K562 (cell line): ENCODE measurements around the gene DCAF11. TPM values are rescaled to one million over a fixed set of nuclear protein-coding genes. Genes with fewer than 3 reads are reported as not detected.

Experiments used
- ATF1 ChIP-seq, 2 experiments: fragments of 450-650 bp in 1 of 2; IDR thresholded peaks; 2 replicates each; pipeline ENCODE4 v1.6.1; 2016; ENCODE audit warnings: missing compliant biosample characterization in 1 of 2, missing genetic modification characterization in 1 of 2
- CTBP1 ChIP-seq: fragments of 450-650 bp; IDR thresholded peaks from 2 replicates; pipeline ENCODE4 v1.6.1; 2016; ENCODE audit warnings: borderline replicate concordance
- EHMT2 ChIP-seq: fragments of 450-650 bp; IDR thresholded peaks from 2 replicates; pipeline ENCODE4 v1.6.1; 2018; ENCODE audit warnings: antibody characterized with exemption
- EP300 ChIP-seq: IDR thresholded peaks from 2 replicates; pipeline ENCODE4 v1.6.1; 2012; ENCODE audit warnings: low read length, improper control_type of control experiment
- JUND ChIP-seq, 2 experiments: IDR thresholded peaks; 2 replicates in 1 of 2; 3 replicates in 1 of 2; pipeline ENCODE4 v1.6.1; 2011; ENCODE audit warnings: borderline replicate concordance in 2 of 2, low read depth in 2 of 2, low read length in 2 of 2, improper control_type of control experiment in 1 of 2, missing biosample characterization in 1 of 2, missing genetic modification characterization in 1 of 2, missing genetic modification reagents in 1 of 2
- MIER1 ChIP-seq: fragments of 450-650 bp; IDR thresholded peaks from 2 replicates; pipeline ENCODE4 v1.6.1; 2016; ENCODE audit warnings: antibody characterized with exemption, mild to moderate bottlenecking, low read depth
- PTBP1 ChIP-seq: fragments of 200-400 bp; formaldehyde crosslinking; IDR thresholded peaks from 2 replicates; pipeline ENCODE4 v1.6.1; 2017; ENCODE audit warnings: low read depth, low read length
- RB1 ChIP-seq: fragments of 450-650 bp; IDR thresholded peaks from 2 replicates; pipeline ENCODE4 v1.6.1; 2017; ENCODE audit warnings: low read depth, mild to moderate bottlenecking
- SREBF1 ChIP-seq: fragments of 150-350 bp; IDR thresholded peaks from 2 replicates; pipeline ENCODE4 v1.6.1; 2014; ENCODE audit warnings: antibody characterized with exemption, low read depth, low read length, borderline replicate concordance
- ZBTB17 ChIP-seq: fragments of 450-650 bp; formaldehyde crosslinking; IDR thresholded peaks from 2 replicates; pipeline ENCODE4 v1.4.0; 2020; ENCODE audit warnings: mild to moderate bottlenecking
- ZNF274 ChIP-seq: IDR thresholded peaks from 2 replicates; pipeline ENCODE4 v1.6.1; 2011; ENCODE audit warnings: low read depth, mild to moderate bottlenecking, low read length, moderate library complexity, borderline replicate concordance
- polyA plus RNA-seq, 8 experiments: library from polyadenylated mRNA; depleted of rRNA in 4 of 8; stranded (reverse) in 5 of 8; unstranded in 3 of 8; fragments of >200 nt; fragmentation: Nextera tagmentation in 2 of 8; fragmentation: Illumina TruSeq in 1 of 8; extraction: Ambion mirVana in 2 of 8; extraction: Trizol in 1 of 8; gene quantifications; 2 replicates each; pipeline versions ENCODE4 v1.2.1 to v1.2.3, GENCODE V29; 2011 to 2014; ENCODE audit warnings: inconsistent platforms in 1 of 8, missing spikeins in 1 of 8
- total RNA-seq, 7 experiments: library from RNA; depleted of rRNA in 6 of 7; stranded (reverse); fragments of >200 nt in 6 of 7; fragmentation: Illumina TruSeq in 2 of 7; extraction: Trizol in 2 of 7; gene quantifications; 2 replicates each; pipeline versions ENCODE4 v1.2.1 to v1.2.3, GENCODE V29; 2011 to 2021; ENCODE audit warnings: low replicate concordance in 1 of 7
- TF ChIP-seq, protein P1 (sequence below): IDR thresholded peaks from 2 replicates; pipeline ENCODE4 v1.6.1; 2016; ENCODE audit warnings: missing genetic modification characterization, missing compliant biosample characterization
- TF ChIP-seq, protein P2 (sequence below): fragments of 200-600 bp; sonication (generic); IDR thresholded peaks from one replicate; pipeline ENCODE4 v1.6.1; 2012; ENCODE audit warnings: mild to moderate bottlenecking, low read depth, low read length, inconsistent platforms

The DCAF11 gene
- total and polyA plus RNA-seq, 9 of the 15 experiments (the other 6 are each of a cell fraction or from before 2014, with no cell fraction given): 8.5 to 46.2 (median 36.4) TPM

DNA sequence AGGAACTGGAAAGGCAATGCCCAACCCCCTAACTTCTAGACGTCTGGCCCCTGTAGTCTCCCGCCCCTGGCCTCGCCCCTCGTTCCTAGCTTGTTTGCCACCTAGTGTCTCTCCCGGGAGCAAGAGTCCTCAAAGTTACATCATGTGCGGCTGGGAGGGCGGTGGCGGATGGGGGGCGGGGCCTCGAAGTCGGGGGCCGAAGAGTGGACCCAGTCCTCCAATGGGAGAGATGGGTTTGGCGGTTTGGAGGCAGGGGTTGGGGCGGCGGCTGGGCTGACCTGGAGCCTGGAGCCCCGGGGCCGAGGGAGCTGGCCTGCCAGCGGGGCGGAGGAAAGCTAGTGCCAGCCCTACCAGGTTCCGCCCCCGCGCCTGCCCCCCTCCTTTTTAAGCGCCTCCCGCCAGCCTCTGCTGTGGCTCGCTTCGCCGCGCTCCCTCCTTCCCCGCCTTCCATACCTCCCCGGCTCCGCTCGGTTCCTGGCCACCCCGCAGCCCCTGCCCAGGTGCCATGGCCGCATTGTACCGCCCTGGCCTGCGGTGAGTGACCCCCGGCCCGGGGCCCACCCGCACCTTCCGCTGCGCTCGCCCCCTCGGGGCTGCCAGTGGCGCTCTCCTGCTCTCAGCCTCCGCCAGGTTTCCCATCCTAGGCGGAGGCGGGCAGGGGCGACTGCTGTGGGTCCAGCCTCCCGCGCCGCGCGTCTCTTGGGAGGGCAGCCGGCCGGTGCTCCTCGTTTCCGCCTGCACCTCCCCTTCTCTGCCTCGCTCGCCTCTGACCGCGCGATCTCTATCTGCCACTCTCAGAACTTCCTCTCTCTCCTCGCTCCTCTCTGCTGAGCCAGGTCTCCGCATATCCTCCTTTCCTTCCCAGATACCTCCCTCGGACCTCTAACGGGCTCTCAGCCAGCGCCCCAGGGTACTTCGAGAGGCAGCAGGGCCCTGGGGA is 20.4 kb upstream of the DCAF11 start, which contains the start of gene PCK2 (continued):
- TF ChIP-seq MIER1 (no peak), ZNF274 (no peak), PTBP1 (no peak), ZBTB17 (CRISPR knock-in tag) (peak; percentile 68), ATF1 (CRISPR knock-in tag; IDR thresholded peaks at IDR 0.05) (no peak), ATF1 (tag; IDR thresholded peaks at IDR 0.05) (no peak), EP300 (no peak), CTBP1 (peak; percentile 29), JUND (IDR thresholded peaks at IDR 0.05; ENCODE audit: borderline replicate concordance, low read depth, low read length) (peak; percentile 17; the same call in 1 of the 2 replicates), JUND (tag; IDR thresholded peaks at IDR 0.05; ENCODE audit: borderline replicate concordance, low read depth, low read length) (peak; percentile 55; the same call in 1 of the 3 replicates), RB1 (peak; percentile 48), EHMT2 (no peak), SREBF1 (no peak)
- TF ChIP-seq, protein P1, sequence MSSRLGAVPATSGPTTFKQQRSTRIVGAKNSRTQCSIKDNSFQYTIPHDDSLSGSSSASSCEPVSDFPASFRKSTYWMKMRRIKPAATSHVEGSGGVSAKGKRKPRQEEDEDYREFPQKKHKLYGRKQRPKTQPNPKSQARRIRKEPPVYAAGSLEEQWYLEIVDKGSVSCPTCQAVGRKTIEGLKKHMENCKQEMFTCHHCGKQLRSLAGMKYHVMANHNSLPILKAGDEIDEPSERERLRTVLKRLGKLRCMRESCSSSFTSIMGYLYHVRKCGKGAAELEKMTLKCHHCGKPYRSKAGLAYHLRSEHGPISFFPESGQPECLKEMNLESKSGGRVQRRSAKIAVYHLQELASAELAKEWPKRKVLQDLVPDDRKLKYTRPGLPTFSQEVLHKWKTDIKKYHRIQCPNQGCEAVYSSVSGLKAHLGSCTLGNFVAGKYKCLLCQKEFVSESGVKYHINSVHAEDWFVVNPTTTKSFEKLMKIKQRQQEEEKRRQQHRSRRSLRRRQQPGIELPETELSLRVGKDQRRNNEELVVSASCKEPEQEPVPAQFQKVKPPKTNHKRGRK (tag): no peak
- TF ChIP-seq, protein P2, sequence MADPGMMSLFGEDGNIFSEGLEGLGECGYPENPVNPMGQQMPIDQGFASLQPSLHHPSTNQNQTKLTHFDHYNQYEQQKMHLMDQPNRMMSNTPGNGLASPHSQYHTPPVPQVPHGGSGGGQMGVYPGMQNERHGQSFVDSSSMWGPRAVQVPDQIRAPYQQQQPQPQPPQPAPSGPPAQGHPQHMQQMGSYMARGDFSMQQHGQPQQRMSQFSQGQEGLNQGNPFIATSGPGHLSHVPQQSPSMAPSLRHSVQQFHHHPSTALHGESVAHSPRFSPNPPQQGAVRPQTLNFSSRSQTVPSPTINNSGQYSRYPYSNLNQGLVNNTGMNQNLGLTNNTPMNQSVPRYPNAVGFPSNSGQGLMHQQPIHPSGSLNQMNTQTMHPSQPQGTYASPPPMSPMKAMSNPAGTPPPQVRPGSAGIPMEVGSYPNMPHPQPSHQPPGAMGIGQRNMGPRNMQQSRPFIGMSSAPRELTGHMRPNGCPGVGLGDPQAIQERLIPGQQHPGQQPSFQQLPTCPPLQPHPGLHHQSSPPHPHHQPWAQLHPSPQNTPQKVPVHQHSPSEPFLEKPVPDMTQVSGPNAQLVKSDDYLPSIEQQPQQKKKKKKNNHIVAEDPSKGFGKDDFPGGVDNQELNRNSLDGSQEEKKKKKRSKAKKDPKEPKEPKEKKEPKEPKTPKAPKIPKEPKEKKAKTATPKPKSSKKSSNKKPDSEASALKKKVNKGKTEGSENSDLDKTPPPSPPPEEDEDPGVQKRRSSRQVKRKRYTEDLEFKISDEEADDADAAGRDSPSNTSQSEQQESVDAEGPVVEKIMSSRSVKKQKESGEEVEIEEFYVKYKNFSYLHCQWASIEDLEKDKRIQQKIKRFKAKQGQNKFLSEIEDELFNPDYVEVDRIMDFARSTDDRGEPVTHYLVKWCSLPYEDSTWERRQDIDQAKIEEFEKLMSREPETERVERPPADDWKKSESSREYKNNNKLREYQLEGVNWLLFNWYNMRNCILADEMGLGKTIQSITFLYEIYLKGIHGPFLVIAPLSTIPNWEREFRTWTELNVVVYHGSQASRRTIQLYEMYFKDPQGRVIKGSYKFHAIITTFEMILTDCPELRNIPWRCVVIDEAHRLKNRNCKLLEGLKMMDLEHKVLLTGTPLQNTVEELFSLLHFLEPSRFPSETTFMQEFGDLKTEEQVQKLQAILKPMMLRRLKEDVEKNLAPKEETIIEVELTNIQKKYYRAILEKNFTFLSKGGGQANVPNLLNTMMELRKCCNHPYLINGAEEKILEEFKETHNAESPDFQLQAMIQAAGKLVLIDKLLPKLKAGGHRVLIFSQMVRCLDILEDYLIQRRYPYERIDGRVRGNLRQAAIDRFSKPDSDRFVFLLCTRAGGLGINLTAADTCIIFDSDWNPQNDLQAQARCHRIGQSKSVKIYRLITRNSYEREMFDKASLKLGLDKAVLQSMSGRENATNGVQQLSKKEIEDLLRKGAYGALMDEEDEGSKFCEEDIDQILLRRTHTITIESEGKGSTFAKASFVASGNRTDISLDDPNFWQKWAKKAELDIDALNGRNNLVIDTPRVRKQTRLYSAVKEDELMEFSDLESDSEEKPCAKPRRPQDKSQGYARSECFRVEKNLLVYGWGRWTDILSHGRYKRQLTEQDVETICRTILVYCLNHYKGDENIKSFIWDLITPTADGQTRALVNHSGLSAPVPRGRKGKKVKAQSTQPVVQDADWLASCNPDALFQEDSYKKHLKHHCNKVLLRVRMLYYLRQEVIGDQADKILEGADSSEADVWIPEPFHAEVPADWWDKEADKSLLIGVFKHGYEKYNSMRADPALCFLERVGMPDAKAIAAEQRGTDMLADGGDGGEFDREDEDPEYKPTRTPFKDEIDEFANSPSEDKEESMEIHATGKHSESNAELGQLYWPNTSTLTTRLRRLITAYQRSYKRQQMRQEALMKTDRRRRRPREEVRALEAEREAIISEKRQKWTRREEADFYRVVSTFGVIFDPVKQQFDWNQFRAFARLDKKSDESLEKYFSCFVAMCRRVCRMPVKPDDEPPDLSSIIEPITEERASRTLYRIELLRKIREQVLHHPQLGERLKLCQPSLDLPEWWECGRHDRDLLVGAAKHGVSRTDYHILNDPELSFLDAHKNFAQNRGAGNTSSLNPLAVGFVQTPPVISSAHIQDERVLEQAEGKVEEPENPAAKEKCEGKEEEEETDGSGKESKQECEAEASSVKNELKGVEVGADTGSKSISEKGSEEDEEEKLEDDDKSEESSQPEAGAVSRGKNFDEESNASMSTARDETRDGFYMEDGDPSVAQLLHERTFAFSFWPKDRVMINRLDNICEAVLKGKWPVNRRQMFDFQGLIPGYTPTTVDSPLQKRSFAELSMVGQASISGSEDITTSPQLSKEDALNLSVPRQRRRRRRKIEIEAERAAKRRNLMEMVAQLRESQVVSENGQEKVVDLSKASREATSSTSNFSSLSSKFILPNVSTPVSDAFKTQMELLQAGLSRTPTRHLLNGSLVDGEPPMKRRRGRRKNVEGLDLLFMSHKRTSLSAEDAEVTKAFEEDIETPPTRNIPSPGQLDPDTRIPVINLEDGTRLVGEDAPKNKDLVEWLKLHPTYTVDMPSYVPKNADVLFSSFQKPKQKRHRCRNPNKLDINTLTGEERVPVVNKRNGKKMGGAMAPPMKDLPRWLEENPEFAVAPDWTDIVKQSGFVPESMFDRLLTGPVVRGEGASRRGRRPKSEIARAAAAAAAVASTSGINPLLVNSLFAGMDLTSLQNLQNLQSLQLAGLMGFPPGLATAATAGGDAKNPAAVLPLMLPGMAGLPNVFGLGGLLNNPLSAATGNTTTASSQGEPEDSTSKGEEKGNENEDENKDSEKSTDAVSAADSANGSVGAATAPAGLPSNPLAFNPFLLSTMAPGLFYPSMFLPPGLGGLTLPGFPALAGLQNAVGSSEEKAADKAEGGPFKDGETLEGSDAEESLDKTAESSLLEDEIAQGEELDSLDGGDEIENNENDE: no peak
